ENCODE results near the gene DPP9. TPM values are rescaled to one million over a fixed set of nuclear protein-coding genes. Genes with fewer than 3 reads are reported as not detected.
"Not testable (repeated sequence)": the region's sequence is repeated elsewhere in the genome, so short reads cannot be mapped to it uniquely, and the experiment has no call there.

The DPP9 gene
- total RNA-seq, 1 donor from 2014 or later, result 54.8 TPM

DNA sequence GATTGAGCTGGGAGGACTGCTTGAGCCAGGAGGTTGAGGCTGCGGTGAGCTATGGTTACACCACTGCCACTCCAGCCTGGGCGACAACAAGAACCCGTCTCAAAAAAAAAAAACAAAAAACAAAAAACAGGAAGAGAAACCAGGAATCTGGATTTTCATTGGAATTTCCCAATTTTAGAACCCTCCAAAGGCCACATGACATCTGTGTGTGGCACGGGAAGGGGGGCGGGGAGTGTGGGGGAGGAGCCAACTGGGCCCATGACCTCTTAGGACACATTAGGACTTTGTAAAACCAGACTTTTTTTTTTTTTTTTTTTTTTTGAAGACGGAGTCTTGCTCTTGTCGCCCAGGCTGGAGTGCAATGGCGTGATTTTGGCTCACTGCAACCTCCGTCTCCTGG lies 32.3 kb downstream of the DPP9 start:
- no peak for DNase-seq (ENCODE audit: low spot score)

DNA sequence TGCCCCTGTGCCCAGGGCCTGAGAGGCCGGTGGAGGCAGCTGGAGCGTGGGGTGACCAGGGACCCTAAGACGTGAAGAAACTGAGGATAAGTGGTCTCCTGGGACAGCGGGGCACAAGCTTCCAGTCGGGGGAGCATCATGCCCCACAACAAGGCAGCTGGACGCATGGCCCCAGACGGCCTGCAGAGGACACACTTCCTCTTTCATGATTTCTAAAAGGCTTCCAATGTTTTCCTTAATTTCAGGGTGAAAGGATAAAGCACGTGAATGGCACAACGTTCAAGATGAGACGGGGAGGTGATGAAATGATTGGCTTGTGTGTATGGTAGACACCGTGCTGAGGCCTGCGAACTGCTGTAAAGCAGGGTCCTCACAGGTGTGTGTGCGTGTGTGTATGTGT lies 33.3 kb downstream of the DPP9 start:
- DNase-seq (ENCODE audit: low spot score), result no peak

DNA sequence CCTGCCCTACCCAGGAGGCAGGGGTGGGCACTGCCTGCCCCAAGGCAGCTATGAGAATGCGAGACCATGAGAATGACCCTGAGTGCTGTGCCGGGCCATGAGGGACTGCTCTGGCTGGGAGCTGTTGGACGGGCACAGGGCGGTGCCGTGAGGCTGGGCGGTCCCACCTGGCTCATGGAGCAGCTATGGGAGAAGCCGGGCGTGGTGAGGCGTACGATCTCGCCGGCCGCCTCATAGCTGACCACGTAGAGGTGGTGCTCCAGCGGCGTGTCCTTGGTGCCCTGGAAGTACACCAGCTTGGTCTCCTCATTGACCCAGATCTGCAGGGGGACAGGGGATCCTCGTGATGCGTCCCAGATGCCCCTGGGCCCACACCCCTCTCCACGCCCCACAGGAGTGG lies 34.2 kb downstream of the DPP9 start:
- no peak for DNase-seq (ENCODE audit: low spot score)

DNA sequence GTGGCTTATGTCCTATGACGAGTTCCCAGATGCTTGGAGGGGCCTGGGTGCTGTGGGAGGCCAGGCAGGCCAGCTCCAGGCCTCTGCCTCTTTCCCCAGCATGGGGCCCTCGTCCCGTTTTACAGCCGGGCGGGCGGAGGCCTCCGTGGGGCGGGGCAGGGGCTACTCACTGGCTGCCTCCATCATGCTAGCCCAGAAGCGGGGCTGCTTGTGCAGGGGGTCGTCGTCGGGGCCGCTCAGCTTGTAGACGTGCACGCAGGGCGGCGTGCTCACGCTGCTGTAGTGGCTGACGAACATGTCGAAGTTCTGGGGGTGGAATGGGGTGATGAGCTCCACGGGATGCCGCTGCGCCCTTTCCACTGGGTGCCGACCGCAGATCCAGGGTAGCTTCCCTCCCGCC lies 35.1 kb downstream of the DPP9 start:
- no peak for DNase-seq (ENCODE audit: low spot score)

DNA sequence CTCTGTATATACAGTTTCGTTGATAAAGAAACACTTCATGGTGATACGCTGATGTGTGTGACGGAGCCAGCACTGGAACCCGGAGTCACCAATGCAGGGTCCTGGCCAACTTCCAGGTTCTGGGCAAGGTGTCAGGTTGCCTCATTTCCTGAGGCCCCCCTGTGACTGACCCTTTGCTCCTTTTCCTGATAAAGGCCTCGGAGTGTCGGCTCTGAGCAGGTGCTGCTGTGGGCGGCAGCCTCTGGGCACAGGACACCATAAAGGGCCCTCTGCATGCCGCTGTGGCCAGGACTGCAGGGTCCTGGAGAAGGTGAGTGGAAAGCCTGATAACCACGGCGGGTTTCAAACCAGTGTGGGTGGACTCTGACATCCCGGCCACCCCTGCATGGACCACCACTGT lies 36.2 kb downstream of the DPP9 start:
- no peak for DNase-seq (ENCODE audit: low spot score)

DNA sequence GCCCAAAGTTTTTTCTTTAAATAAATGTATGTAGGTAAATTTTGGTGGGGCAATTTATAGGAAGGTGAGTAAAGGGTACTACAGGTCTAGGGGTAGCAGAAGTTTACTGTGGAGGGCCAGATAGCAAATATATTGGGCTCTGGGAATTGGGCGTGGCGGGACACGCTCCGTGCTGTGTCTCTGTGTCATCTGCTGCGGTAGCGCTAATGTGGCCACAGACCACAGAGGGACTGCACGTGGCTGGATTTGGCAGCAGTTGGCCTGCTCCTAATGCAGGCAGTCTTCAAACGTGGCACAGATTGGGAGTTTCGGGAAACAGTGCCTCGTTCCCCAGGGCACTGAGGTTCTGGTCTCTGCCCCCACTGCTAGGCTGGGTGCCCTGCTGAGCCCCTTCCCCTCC lies 36.9 kb downstream of the DPP9 start:
- no peak for DNase-seq (ENCODE audit: low spot score)

DNA sequence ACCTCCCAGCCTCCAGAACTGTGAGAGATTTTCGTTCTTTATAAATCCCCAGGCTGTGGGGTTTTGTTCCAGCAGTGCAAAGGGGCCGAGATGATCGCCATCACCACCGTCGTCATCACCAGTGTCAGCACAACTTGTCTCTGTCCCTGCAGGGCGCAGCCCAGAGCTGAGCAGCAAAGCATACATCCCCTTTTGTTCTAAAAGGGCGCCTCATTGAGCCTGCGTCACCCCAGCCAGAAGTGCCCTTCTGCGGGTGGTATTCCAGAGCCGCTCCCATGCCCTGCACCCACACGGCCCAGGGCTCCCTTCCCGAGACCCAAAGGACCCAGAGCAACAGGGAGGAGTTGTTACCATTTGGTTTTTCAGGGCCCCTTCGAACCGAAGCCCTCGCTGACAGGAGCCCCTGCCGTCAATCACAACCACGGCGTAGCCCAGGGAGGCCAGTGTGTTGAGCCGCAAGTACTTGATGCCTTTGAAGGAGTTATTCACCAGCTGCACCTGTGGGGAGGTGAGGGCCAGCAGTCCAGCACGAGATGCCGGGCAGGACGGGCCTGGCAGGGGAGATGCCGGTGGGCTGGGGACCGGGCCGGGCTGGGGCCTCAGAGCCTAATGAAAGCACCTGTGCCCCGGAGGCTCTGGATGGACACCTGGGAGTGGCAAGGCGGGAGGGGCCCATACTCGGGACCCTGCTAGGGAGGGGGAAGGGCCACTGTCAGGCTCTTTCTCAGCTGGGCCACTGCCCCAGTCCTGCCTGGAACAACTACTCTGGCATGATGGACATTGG lies 39.1 kb downstream of the DPP9 start:
- no peak for DNase-seq (ENCODE audit: low spot score)

DNA sequence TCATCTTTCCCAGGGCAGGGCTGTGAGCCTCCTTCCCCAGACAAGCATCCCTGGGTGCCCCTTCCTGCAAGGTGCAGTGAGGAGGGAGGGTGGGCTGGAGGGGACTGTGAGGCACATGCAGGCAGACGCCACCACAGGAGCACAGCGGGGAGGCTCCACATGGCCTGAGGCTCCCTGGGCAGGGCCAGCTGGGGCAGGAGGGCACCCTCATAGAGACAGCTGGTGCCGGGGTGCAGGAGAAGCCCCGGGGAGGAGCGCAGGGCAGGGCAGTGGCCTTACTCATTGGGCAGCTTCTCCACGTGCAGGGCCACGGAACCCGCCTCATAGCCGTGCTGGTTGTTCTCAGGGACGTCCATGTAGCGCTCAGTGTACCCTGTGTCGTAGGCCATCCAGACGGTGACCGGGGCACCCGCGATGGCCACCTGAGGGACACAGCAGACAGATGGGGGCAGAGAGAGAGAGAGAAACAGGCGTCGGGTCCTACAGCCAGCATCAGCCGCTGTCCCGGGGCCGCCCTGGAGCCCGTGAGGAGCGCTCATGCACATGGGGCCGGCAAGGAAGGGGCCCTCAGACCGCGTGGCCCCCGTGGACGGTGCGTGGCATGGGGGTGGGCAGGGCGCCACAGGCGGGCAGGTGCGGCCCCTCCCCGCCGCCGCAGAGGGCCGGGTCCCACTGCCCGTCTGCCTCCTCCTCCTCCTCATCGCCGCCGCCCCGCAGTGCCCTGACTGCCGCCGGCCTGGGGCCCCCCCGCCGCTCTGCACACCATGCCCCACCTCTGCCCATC lies 41.0 kb downstream of the DPP9 start:
- DNase-seq (ENCODE audit: low spot score), result no peak

DNA sequence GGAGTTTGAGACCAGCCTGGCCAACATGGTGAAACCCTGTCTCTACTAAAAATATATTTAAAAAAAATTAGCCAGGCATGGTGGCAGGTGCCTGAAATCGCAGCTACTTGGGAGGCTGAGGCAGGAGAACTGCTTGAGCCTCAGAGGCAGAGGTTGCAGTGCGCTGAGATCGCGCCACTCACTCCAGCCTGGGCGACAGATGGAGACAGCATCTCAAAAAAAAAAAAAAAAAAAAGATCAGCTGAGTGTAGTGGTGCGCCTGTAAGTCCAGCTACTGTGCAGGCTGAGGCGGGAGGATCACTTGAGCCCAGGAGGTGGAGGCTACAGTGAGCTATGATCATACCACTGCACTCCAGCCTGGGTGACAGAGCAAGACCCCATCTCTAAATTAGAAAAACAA lies 43.6 kb downstream of the DPP9 start:
- not testable (repeated sequence) for DNase-seq (ENCODE audit: low spot score)

DNA sequence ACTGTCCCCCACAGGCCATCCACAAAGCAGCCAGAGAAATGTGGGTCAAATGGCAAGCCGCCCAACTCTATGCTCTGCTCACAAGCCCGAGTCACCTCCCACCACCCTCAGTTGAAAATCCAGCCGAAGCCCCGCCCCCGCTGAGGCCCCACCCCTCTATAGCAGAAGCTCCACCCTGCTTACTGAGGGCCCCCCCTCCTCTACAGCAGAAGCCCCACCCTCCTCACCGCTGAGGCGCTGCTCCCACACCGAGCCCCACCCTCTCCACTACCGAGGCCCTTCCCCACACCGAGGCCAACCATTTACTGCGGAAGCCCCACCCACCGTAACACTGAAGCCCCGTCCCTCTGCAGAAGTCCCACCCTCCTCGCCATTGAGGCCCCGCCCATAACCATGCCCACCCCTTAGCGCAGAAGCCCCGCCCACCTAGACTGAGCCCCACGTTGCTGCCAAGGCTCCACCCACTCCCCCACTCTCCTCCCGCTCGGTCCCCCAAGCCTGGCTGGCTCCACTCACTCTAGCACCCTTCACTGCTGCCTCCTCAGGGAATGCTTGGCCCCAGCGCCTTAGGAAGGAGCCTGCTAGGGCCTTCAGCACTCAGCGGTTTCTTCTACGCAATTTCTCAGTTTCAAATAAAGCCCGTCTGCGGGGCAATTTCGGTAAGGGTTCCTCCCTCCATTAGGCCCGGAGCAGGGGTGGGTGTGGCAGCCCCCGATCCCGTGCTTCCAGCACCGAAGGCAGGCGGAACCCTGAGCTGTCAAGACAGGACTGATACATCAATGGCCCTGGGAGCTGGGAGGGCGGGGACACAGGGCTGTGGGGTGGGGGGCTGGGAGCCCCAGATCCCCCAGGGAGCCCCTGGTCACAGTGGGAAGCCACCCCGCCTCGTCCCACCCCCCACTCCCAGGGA lies 44.5 kb downstream of the DPP9 start:
- no peak for DNase-seq (ENCODE audit: low spot score)

DNA sequence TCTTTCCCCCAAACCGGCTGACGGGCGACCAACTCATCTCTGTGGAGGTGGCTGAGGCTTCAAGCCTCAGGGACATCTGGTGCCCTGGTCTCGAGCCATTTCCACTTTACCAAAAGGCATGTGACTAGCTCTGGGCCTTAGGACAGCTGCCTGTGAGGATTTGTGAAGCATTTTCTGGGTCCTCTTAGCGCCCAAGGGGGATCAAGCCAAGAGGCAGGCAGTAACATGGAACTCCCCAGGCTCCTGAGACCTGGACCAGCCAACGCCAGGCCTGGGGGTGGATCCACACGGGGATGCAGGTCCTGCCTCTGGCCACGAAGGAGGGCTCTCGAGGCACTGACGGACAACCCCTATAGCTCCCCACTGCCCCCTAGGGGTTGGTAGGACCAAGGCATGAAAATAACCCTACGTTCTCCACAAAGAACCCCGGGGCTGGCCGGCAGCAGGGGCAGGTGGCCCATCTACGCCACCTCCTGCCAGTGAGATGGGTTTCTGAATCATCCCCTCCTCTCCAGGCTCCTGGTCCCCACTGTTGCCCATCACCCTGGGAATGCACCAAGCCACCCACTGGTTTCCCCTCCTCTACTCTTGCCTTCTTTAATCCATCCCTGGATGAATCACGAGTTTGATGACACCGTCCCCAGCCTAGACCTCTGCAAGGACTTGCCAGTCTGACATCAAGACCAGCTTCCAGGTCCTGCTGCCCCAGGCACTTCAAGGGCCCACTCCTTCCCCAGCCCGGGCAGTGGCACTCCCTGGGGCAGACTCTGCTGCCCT lies 46.5 kb downstream of the DPP9 start:
- no peak for DNase-seq (ENCODE audit: low spot score)

DNA sequence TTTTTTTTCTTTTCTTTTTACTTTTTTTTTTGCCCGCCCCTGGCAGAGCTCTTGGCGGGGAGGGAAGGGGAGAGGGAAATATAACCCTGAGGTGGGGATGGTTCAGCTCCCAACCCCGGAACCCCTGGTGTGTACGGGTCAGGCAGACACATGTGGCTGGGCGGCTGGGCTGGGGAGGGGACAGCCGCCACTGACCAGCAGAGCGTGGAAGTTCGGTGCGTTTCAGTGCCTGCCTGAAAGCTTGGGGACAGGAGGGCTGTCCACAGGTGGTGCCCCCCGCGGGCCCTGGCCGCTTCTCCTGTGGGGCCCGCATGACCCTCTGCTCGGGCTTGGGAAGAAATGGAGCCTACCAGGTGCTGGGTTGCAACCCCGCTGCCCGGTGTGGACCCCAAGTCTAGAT lies 48.3 kb downstream of the DPP9 start:
- DNase-seq (ENCODE audit: low spot score), result no peak

DNA sequence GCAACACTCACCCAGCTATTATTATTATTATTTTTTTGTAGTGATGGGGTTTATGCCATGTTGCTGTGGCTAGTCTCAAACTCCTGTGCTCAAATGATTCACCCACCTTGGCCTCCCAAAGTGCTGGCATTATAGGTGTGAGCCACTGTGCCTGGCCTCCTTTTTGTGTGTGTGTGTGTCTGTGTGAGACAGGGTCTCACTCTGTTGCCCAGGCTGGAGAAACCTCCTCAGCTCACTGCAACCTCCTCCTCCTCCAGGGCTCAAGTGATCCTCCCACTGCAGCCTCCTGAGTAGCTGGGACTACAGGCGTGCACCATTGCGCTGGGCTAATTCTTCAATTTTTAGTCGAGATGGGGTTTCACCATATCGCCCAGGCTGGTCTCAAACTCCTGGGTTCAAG lies 49.9 kb downstream of the DPP9 start:
- DNase-seq (ENCODE audit: low spot score), result no peak

DNA sequence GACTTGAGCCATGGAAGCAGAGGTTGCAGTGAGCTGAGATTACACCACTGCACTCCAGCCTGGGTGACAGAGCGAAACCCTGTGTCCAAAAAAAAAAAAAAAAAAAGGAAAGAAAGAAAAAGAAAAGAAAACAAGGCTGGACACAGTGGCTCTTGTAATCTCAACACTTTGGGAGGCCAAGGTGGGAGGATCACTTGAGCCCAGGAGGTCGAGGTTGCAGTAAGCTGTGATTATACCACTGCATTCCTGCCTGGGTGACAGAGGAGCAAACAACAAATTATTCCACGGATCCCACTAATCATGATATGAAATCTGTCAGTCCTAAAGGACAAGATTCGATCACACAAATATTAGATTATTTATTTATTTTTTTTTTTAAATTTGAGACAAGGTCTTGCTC lies 50.4 kb downstream of the DPP9 start:
- no peak for DNase-seq (ENCODE audit: low spot score)

DNA sequence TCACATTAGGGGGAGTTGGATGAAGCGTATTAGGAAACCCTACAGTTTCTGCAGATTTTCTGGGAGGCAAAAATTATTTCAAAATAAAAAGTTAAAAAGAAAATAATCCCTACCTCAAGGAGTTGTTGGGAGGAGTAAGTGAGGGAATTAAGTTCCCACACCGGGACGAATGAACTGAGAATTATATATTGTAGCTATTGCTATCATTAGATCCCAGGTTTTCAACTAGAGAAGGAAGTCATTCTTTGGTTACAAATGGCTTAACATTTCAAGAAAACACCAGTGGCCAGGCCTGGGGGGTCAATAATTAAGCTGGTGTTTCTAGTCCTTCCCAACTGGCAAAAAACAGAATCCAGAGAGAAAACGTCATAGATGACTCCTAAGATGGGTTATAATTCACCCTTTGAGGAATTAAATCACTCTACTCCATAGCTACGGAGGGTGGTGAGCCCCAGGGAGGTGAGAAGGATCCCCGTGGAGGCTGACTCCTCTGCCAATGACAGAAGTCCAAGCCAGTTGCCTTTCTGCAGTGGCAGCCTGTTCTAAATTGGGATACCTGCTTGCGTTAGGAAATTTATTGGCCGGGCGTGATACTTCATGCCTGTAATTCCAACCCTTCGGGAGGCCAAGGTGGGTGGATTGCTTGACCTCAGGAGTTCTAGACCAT lies 52.3 kb downstream of the DPP9 start:
- no peak for DNase-seq (ENCODE audit: low spot score)

DNA sequence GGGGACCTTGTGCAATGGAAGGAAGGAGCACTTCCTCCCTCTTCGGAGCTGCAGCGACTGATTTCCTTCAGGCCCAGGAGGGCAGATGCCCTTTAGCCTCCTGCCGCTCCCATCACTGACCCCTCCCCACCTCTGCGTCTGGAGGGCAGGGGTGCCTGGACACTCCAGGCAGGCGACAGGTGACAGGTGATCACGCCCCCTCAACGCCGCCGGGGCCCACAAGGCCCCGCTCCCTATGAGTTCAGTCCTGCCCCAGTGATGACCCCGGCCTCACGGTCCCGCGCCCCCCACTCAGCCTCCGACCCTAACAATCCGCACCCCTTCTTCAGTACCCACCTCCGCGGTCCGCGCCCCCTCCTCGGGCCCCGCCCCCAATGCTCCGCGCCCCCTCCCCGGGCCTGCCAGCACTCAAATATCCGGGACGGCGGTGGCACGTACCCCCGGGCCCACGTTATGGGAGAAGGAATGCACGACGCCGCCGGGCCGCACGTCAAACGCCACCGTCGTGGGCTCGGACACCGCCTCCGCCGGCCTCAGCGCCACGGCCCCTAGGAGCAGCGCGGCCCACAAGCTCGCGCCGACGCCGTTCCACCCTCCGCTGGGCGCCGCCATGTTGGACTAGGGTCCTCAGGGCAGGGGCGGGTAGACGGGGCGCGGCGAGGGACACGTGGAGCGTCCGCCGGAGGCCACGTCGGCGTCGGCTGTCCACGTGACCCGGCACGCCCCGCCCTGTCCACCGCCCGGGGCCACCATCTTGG lies 53.7 kb downstream of the DPP9 start, which contains the start of gene MYDGF:
TSS of gene MYDGF (minus strand) at position 620 of the 758 bp plus-strand sequence. CDS start at position 612, 8 bp downstream.
- peak; percentile 98 for DNase-seq (ENCODE audit: low spot score)

DNA sequence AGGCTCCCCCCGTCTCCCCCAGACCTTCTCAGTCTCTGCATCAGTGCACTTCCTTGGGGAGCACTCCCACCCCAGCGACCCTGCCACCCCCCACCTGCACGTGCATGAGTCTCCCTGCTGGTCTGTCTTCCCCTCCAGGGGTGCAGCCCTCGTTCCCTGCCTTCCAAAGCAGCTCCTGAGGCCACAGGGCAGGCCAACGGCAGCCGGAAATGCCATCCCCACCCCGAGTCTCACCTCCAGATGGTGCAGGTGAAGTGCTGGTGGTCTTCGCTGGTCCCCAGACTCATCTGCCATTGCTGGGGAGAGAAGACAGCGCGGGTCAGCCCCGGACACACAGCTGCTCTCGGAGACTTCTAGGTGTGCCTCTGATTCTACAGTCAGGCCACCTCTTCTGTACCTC lies 59.0 kb downstream of the DPP9 start:
- no peak for DNase-seq (ENCODE audit: low spot score)

DNA sequence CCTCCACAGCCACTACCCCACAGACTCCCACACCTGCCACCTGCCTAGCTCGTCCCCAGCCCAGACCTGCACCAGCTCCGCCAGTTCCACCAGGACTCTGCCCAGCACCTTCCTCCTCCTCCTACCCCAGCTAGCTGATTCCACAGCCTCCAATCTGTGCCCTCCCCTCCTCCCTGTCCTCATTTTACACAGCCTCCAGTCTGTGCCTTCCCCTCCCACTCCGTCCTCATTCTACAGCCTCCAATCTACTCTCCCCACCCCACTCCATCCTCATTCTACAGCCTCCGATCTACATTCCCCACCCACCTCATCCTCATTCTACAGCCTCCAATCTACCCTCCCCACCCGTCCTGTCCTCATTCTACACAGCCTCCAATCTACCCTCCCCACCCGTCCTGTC lies 60.8 kb downstream of the DPP9 start:
- no peak for DNase-seq (ENCODE audit: low spot score)

DNA sequence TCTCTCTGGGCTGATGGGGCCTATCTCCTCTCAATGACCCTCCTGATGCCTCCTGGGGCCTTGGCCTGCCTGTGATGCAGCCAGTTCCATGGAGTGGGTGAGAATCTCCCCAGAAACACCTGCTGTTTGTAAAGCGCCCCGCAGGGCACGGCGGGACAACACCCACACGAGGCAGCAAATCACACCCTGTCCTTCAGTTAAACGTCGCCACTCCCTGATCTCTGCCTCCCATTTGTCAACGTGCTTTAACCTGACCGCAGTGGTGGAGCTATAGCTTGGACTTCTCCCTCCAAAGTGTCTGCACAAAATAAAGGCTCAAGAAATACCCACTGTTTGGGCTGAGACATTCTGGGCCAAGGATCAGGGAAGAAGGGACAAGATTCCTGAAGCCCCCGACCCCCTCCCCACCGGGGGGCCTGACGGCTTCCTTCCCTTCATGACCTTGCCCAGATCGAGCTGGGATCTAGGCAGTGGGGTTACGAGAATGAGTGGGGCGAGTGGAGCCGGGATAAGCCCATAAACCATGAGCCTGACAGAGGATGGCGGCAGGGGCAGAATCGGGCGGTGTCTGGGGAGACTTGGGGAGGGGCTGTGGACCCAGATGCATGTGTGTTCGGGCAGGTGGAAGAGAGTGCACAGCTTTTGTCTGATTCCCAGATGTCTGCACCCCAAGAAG lies 61.5 kb downstream of the DPP9 start:
- DNase-seq (ENCODE audit: low spot score), result no peak

Measured in mesenteric fat pad (tissue), 1 donor.